Lower leg skin (tissue), 3 donors: ENCODE measurements around the gene DRICH1.

ENCODE experiments used
- CTCF ChIP-seq, 3 donors: fragments of 450-650 bp; IDR thresholded peaks; one replicate each; pipeline ENCODE4 v1.5.1; 2016; ENCODE audit warnings: antibody characterized with exemption in 3 of 3, mild to moderate bottlenecking in 3 of 3, moderate library complexity in 2 of 3
- POLR2A ChIP-seq, 2 donors: fragments of 450-650 bp; IDR thresholded peaks; one replicate each; pipeline ENCODE4 v1.6.1; 2016 to 2017; ENCODE audit warnings: antibody characterized with exemption in 2 of 2, mild to moderate bottlenecking in 1 of 2, moderate library complexity in 1 of 2

- no peak for TF ChIP-seq POLR2A (IDR thresholded peaks at IDR 0.05)
- TF ChIP-seq CTCF (IDR thresholded peaks at IDR 0.05) = no peak
Measured at GRCh38 chr22:23606204-23607131, 25.7 kb downstream of the DRICH1 start.
